GM12878 (cell line): ENCODE data around the gene E2F2. TPM values are rescaled to one million over a fixed set of nuclear protein-coding genes. Genes with fewer than 3 reads are reported as not detected.

Source experiments
- ATAC-seq: fragments of 200-7000 bp; cut with Tn5 transposase; 3 replicates; pipeline ENCODE4 v1.9.1; 2020; ENCODE audit warnings: mild to moderate bottlenecking, moderate library complexity
- BruUV-seq: library from RNA; stranded (reverse); fragments of 400-500 nt; replicated peaks from 2 replicates; lab custom pipeline; 2021; lab: Mats Ljungman, UMichigan
- CTCF ChIA-PET: fragments of 300-600 bp; sonication (Branson Sonifier 250); formaldehyde crosslinking; extraction: SDS; loops from one replicate; lab custom pipeline; 2021; ENCODE audit warnings: inconsistent platforms; lab: Yijun Ruan, JAX
- POLR2A ChIA-PET: fragments of 350-600 bp; formaldehyde crosslinking; extraction: SDS; loops from one replicate; lab custom pipeline; 2021; ENCODE audit warnings: inconsistent platforms; lab: Charles Lee
- RAD21 ChIA-PET: fragments of 300-600 bp; sonication (Branson Sonifier 250); formaldehyde crosslinking; loops from one replicate; lab custom pipeline; 2023; ENCODE audit warnings: antibody characterized with exemption; ENCODE audit not compliant: unreplicated experiment; lab: Charles Lee
- SMC1A ChIA-PET: fragments of 300-600 bp; sonication (Branson Sonifier 250); formaldehyde crosslinking; loops from one replicate; lab custom pipeline; 2023; ENCODE audit not compliant: unreplicated experiment, uncharacterized antibody; lab: Charles Lee
- DNase-seq: peaks from one replicate; pipeline ENCODE4 v3.0.0-alpha.2; 2011; ENCODE audit warnings: low read depth, low spot score
- FAIRE-seq: peaks from 3 replicates; lab custom pipeline; 2011; peaks lifted over from hg19 to GRCh38; lab: Jason Lieb, UNC
- H2AFZ ChIP-seq: 2 replicates; pipeline ENCODE4 v1.6.0; 2011; ENCODE audit warnings: low read depth, low read length, control low read depth; ENCODE audit not compliant: control insufficient read depth
- H3K27ac ChIP-seq: 2 replicates; pipeline ENCODE4 v1.5.1; 2011; ENCODE audit warnings: control low read depth; ENCODE audit not compliant: control insufficient read depth, insufficient read depth
- H3K27me3 ChIP-seq, 2 experiments: replicated peaks in 1 of 2; 2 replicates each; pipeline versions ENCODE4 v1.6.0 to v1.6.1; 2011; ENCODE audit warnings: low read length in 1 of 2; ENCODE audit not compliant: control insufficient read depth in 2 of 2, insufficient read depth in 2 of 2
- H3K36me3 ChIP-seq, 2 experiments: 2 replicates each; pipeline ENCODE4 v1.5.1; 2011; ENCODE audit warnings: low read length in 1 of 2; ENCODE audit not compliant: control insufficient read depth in 2 of 2, insufficient read depth in 2 of 2
- H3K4me1 ChIP-seq: 2 replicates; pipeline ENCODE4 v1.6.1; 2011; ENCODE audit warnings: mild to moderate bottlenecking, low read length, moderate library complexity, mixed read lengths; ENCODE audit not compliant: control insufficient read depth, insufficient read depth
- H3K4me2 ChIP-seq: 2 replicates; pipeline ENCODE4 v1.6.0; 2011; ENCODE audit warnings: control low read depth; ENCODE audit not compliant: control insufficient read depth, insufficient read depth
- H3K4me3 ChIP-seq: fragments of 200-600 bp; sonication (generic); 2 replicates; pipeline ENCODE4 v1.5.1; 2016
- H3K79me2 ChIP-seq: 2 replicates; pipeline ENCODE4 v1.6.0; 2011; ENCODE audit warnings: low read length; ENCODE audit not compliant: control insufficient read depth, insufficient read depth
- H3K9ac ChIP-seq: 2 replicates; pipeline ENCODE4 v1.8.0; 2011; ENCODE audit warnings: low read length, control low read depth, mixed read lengths; ENCODE audit not compliant: control insufficient read depth, insufficient read depth
- H3K9me3 ChIP-seq: replicated peaks from 3 replicates; pipeline ENCODE4 v1.5.1; 2011; ENCODE audit warnings: mild to moderate bottlenecking, low read length; ENCODE audit not compliant: control insufficient read depth, insufficient read depth
- H4K20me1 ChIP-seq: 2 replicates; pipeline ENCODE4 v1.6.0; 2011; ENCODE audit not compliant: control insufficient read depth, insufficient read depth
- BCL11A ChIP-seq: IDR thresholded peaks from 2 replicates; pipeline ENCODE4 v1.6.1; 2011; ENCODE audit warnings: low read depth, low read length
- CBX3 ChIP-seq: fragments of 200-600 bp; sonication (generic); IDR thresholded peaks from 2 replicates; pipeline ENCODE4 v1.6.1; 2016; ENCODE audit warnings: low read depth, borderline replicate concordance
- CHD1 ChIP-seq: IDR thresholded peaks from 2 replicates; pipeline ENCODE4 v1.6.1; 2012; ENCODE audit warnings: low read depth, low read length, improper control_type of control experiment
- CHD2 ChIP-seq: IDR thresholded peaks from 2 replicates; pipeline ENCODE4 v1.6.1; 2011; ENCODE audit warnings: low read depth, low read length, improper control_type of control experiment, borderline replicate concordance
- CREB1 ChIP-seq: IDR thresholded peaks from 2 replicates; pipeline ENCODE4 v1.6.1; 2012; ENCODE audit warnings: low read depth, mild to moderate bottlenecking, inconsistent platforms
- DPF2 ChIP-seq: fragments of 450-650 bp; IDR thresholded peaks from 2 replicates; pipeline ENCODE4 v1.6.1; 2017; ENCODE audit warnings: mild to moderate bottlenecking
- KLF5 ChIP-seq: fragments of 450-650 bp; IDR thresholded peaks from 2 replicates; pipeline ENCODE4 v1.6.1; 2014; ENCODE audit warnings: mild to moderate bottlenecking; ENCODE audit not compliant: partially characterized antibody
- NFXL1 ChIP-seq: fragments of 450-650 bp; IDR thresholded peaks from 2 replicates; pipeline ENCODE4 v1.6.1; 2017; ENCODE audit warnings: antibody characterized with exemption, mild to moderate bottlenecking, borderline replicate concordance
- PAX5 ChIP-seq: IDR thresholded peaks from 2 replicates; pipeline ENCODE4 v1.6.1; 2011; ENCODE audit warnings: low read depth, low read length, borderline replicate concordance
- POLR2A ChIP-seq: IDR thresholded peaks from 2 replicates; pipeline ENCODE4 v1.6.1; 2011; ENCODE audit warnings: low read depth, mild to moderate bottlenecking, low read length
- POLR2AphosphoS2 ChIP-seq: IDR thresholded peaks from 2 replicates; pipeline ENCODE4 v1.6.1; 2011; ENCODE audit warnings: low read depth, mild to moderate bottlenecking, low read length, improper control_type of control experiment, moderate library complexity
- RAD21 ChIP-seq: IDR thresholded peaks from 2 replicates; pipeline ENCODE4 v1.6.1; 2011; ENCODE audit warnings: mild to moderate bottlenecking, low read depth, low read length, moderate library complexity; ENCODE audit not compliant: insufficient read depth
- SRF ChIP-seq, 2 experiments: IDR thresholded peaks; 2 replicates each; pipeline ENCODE4 v1.6.1; 2011; ENCODE audit warnings: low read depth in 2 of 2, low read length in 2 of 2, mild to moderate bottlenecking in 1 of 2, moderate library complexity in 1 of 2
- SUZ12 ChIP-seq: fragments of 200-600 bp; sonication (generic); IDR thresholded peaks from one replicate; pipeline ENCODE4 v1.6.1; 2018; ENCODE audit warnings: antibody characterized with exemption, mild to moderate bottlenecking; ENCODE audit not compliant: unreplicated experiment
- TCF12 ChIP-seq: IDR thresholded peaks from 2 replicates; pipeline ENCODE4 v1.6.1; 2011; ENCODE audit warnings: low read depth, mild to moderate bottlenecking, low read length
- TCF3 ChIP-seq: IDR thresholded peaks from 2 replicates; pipeline ENCODE4 v1.6.1; 2012; ENCODE audit warnings: low read depth, mild to moderate bottlenecking, low read length, borderline replicate concordance; ENCODE audit not compliant: insufficient read depth
- YBX1 ChIP-seq: fragments of 450-650 bp; IDR thresholded peaks from 2 replicates; pipeline ENCODE4 v1.6.1; 2016; ENCODE audit warnings: antibody characterized with exemption
- ZBTB33 ChIP-seq: fragments of 450-650 bp; IDR thresholded peaks from 2 replicates; pipeline ENCODE4 v1.6.1; 2017; ENCODE audit warnings: mild to moderate bottlenecking
- ZNF384 ChIP-seq: IDR thresholded peaks from 2 replicates; pipeline ENCODE4 v1.6.1; 2012; ENCODE audit warnings: low read depth, mild to moderate bottlenecking, low read length, improper control_type of control experiment, borderline replicate concordance
- ZNF622 ChIP-seq: fragments of 450-650 bp; IDR thresholded peaks from 2 replicates; pipeline ENCODE4 v1.6.1; 2017; ENCODE audit warnings: mild to moderate bottlenecking, inconsistent platforms
- WGBS: methylation state at CpG from one replicate; pipeline ENCODE4 v1.1.6; 2016; ENCODE audit warnings: low lambda C conversion rate; ENCODE audit not compliant: insufficient replicate concordance, insufficient coverage; ENCODE audit errors: missing lambda C conversion rate; 5-methylcytosine and 5-hydroxymethylcytosine counted together
- in situ Hi-C: fragments of 300-500 bp; cut with MboI; formaldehyde crosslinking; loops from 9 replicates; pipeline ENCODE4 v1.14.3; 2018; ENCODE audit warnings: mixed read lengths
- intact Hi-C: fragments of 100-400 bp; cut with micrococcal nuclease; formaldehyde crosslinking; loops from one replicate; pipeline ENCODE4 v1.14.2; 2022; ENCODE audit not compliant: unreplicated experiment
- polyA plus RNA-seq, 11 experiments: library from polyadenylated mRNA; depleted of rRNA in 4 of 11; unstranded in 6 of 11; stranded (reverse) in 5 of 11; fragments of >200 nt; fragmentation: Nextera tagmentation in 4 of 11; fragmentation: Illumina TruSeq in 1 of 11; extraction: Ambion mirVana in 4 of 11; extraction: Trizol in 1 of 11; gene quantifications; 1 replicate in 1 of 11; 2 replicates in 10 of 11; pipeline versions ENCODE4 v1.2.1 to v1.2.3, GENCODE V29; 2011 to 2016; ENCODE audit warnings: inconsistent platforms in 2 of 11, missing spikeins in 2 of 11, low read depth in 1 of 11
- total RNA-seq, 4 experiments: library from RNA; depleted of rRNA in 3 of 4; stranded (reverse); fragments of >200 nt in 3 of 4; fragmentation: Illumina TruSeq in 1 of 4; extraction: Trizol in 1 of 4; gene quantifications; 2 replicates each; pipeline versions ENCODE4 v1.2.1 to v1.2.3, GENCODE V29; 2013 to 2021

Gene E2F2
- total and polyA plus RNA-seq, 10 of the 15 experiments (the other 5 are each of a cell fraction or from before 2014, with no cell fraction given), result 3.8 to 27.2 (median 14.6) TPM

- TF ChIP-seq SUZ12, result no peak
- no peak for TF ChIP-seq CHD2
- no peak for TF ChIP-seq BCL11A
- no peak for TF ChIP-seq ZNF622
- no peak for TF ChIP-seq YBX1
- TF ChIP-seq KLF5, result no peak
Observed at GRCh38 chr1:23578311-23578996, 47.4 kb upstream of the E2F2 start (continued).

- Histone ChIP-seq H2AFZ (peak overlapping the region; percentile 45), H3K27ac (peak overlapping the region; percentile 96), H3K4me2 (peak overlapping the region; percentile 91), H3K27me3 (no peaks in the 10 kb centered on the region), H3K36me3 (no peaks in the 10 kb centered on the region), H3K9ac (peak overlapping the region; percentile 82), H3K4me1 (peaks cover 53% of the 10 kb centered on the region), H4K20me1 (no peaks in the 10 kb centered on the region), H3K79me2 (no peaks in the 10 kb centered on the region), H3K9me3 (no peaks in the 10 kb centered on the region), H3K4me3 (peak overlapping the region; percentile 61; the same call in 1 of the 2 replicates)
- ChIA-PET RAD21 (interaction anchor here (0.7 to 7.8 kb wide), 22 partner anchors 9 to 333 kb away, joined by 3 to 252 read pairs (median 8); partner anchors contain the start of gene ID3), SMC1A (interaction anchor here (0.6 to 16.8 kb wide), 21 partner anchors 9 to 890 kb away, joined by 3 to 419 read pairs (median 8); partner anchors contain the start of gene ID3), POLR2A (interaction anchor here (0.5 to 14.7 kb wide), 18 partner anchors 8 to 1552 kb away, joined by 3 to 271 read pairs (median 9); partner anchors contain the start of gene ID3), CTCF (interaction anchor here (0.6 to 8.6 kb wide), 16 partner anchors 10 to 121 kb away, joined by 3 to 112 read pairs (median 6); partner anchors contain the start of gene ID3)
- intact Hi-C loops (loop anchor here (1.0 kb wide), 2 partner anchors 17 to 58 kb away; no protein-coding TSS in a partner anchor), in situ Hi-C loops (loop anchor here (25.0 kb wide), 2 partner anchors 1435 to 1790 kb away; partner anchors contain the start of gene USP48)
- DNase-seq (peak; percentile 92), ATAC-seq (peak; percentile 80), FAIRE-seq (peak; percentile 98)
- no TSS peak for BruUV-seq
- WGBS, result under 1% methylated on average over 11 of the region's 11 CpGs
- TF ChIP-seq ZBTB33, result no peak
- no peak for TF ChIP-seq CREB1
- TF ChIP-seq TCF3, result 0 out of 2 replicates have a peak, but pooled peaks have one; percentile 12
- TF ChIP-seq POLR2A, result 0 out of 2 replicates have a peak, but pooled peaks have one; percentile 20
- peak; percentile 95 for TF ChIP-seq ZNF384
- TF ChIP-seq RAD21, result peak; percentile 31; the same call in 1 of the 2 replicates
- peak; percentile 66 for TF ChIP-seq DPF2
- TF ChIP-seq CBX3, result no peak
- TF ChIP-seq PAX5, result peak; percentile 71; the same call in 1 of the 2 replicates
- no peak for TF ChIP-seq CHD1
- no peak for TF ChIP-seq ZNF622
- 0 out of 4 replicates have a peak, but pooled peaks of 1 of the 2 experiments have one; percentile 59 for TF ChIP-seq SRF (IDR thresholded peaks at IDR 0.05; ENCODE audit: low read depth in 2 of 2, low read length in 2 of 2)
- TF ChIP-seq TCF12, result peak; percentile 84
- no peak for TF ChIP-seq POLR2AphosphoS2
- no peak for TF ChIP-seq NFXL1
Observed at GRCh38 chr1:23577056-23578004, 46.3 kb upstream of the E2F2 start.
